DND-41 (cell line): ENCODE results near the gene MAP4K1.

Source experiments
- ATAC-seq: fragments of 200-7000 bp; cut with Tn5 transposase; 3 replicates; pipeline ENCODE4 v1.9.1; 2021; ENCODE audit warnings: low read depth; ENCODE audit not compliant: insufficient read depth
- DNase-seq: peaks from one replicate; pipeline ENCODE4 v3.0.0-alpha.2; 2020
- H2AFZ ChIP-seq: 2 replicates; pipeline ENCODE4 v1.6.0; 2012; ENCODE audit warnings: low read depth, low read length
- H3K27ac ChIP-seq: 2 replicates; pipeline ENCODE4 v1.5.1; 2012; ENCODE audit warnings: low read length, inconsistent platforms
- H3K27me3 ChIP-seq: fragments of 200-600 bp; sonication (generic); 2 replicates; pipeline ENCODE4 v1.6.0; 2012; ENCODE audit warnings: low read length, mild to moderate bottlenecking, inconsistent platforms; ENCODE audit not compliant: insufficient read depth, poor library complexity
- H3K36me3 ChIP-seq: 2 replicates; pipeline ENCODE4 v1.5.1; 2012; ENCODE audit warnings: low read length, inconsistent platforms; ENCODE audit not compliant: insufficient read depth
- H3K4me1 ChIP-seq: 2 replicates; pipeline ENCODE4 v1.5.1; 2012; ENCODE audit warnings: mild to moderate bottlenecking, low read length; ENCODE audit not compliant: insufficient read depth
- H3K4me2 ChIP-seq: 2 replicates; pipeline ENCODE4 v1.6.0; 2012; ENCODE audit warnings: mild to moderate bottlenecking, moderate library complexity, low read length, inconsistent platforms; ENCODE audit not compliant: insufficient read depth
- H3K4me3 ChIP-seq, 2 experiments: fragments of 200-600 bp in 1 of 2; shearing (Covaris generic) in 1 of 2; 2 replicates each; pipeline ENCODE4 v1.5.1; 2012 to 2016; ENCODE audit warnings: inconsistent platforms in 2 of 2, low read length in 2 of 2, mild to moderate bottlenecking in 2 of 2, low read depth in 1 of 2, moderate library complexity in 1 of 2
- H3K79me2 ChIP-seq: 2 replicates; pipeline ENCODE4 v1.6.0; 2012; ENCODE audit warnings: low read length, inconsistent platforms; ENCODE audit not compliant: insufficient read depth
- H3K9ac ChIP-seq: 2 replicates; pipeline ENCODE4 v1.6.0; 2012; ENCODE audit warnings: low read depth, mild to moderate bottlenecking, inconsistent platforms, low read length, moderate library complexity
- H3K9me3 ChIP-seq: 2 replicates; pipeline ENCODE4 v1.5.1; 2012; ENCODE audit warnings: low read length, moderate library complexity, mild to moderate bottlenecking, inconsistent platforms; ENCODE audit not compliant: insufficient read depth, severe bottlenecking
- H4K20me1 ChIP-seq: 2 replicates; pipeline ENCODE4 v1.6.0; 2012; ENCODE audit warnings: low read length; ENCODE audit not compliant: insufficient read depth
- EZH2 ChIP-seq: IDR thresholded peaks from 3 replicates; pipeline ENCODE4 v1.6.1; 2012; ENCODE audit warnings: borderline replicate concordance, low read depth, mild to moderate bottlenecking, moderate library complexity, low read length, inconsistent platforms; ENCODE audit not compliant: severe bottlenecking
- TF ChIP-seq, protein P1 (sequence below): IDR thresholded peaks from 2 replicates; pipeline ENCODE4 v1.5.1; 2012; ENCODE audit warnings: borderline replicate concordance, low read length, moderate library complexity, mild to moderate bottlenecking; ENCODE audit not compliant: poor library complexity, severe bottlenecking; ENCODE audit errors: extremely low read depth

Gene MAP4K1

DNA sequence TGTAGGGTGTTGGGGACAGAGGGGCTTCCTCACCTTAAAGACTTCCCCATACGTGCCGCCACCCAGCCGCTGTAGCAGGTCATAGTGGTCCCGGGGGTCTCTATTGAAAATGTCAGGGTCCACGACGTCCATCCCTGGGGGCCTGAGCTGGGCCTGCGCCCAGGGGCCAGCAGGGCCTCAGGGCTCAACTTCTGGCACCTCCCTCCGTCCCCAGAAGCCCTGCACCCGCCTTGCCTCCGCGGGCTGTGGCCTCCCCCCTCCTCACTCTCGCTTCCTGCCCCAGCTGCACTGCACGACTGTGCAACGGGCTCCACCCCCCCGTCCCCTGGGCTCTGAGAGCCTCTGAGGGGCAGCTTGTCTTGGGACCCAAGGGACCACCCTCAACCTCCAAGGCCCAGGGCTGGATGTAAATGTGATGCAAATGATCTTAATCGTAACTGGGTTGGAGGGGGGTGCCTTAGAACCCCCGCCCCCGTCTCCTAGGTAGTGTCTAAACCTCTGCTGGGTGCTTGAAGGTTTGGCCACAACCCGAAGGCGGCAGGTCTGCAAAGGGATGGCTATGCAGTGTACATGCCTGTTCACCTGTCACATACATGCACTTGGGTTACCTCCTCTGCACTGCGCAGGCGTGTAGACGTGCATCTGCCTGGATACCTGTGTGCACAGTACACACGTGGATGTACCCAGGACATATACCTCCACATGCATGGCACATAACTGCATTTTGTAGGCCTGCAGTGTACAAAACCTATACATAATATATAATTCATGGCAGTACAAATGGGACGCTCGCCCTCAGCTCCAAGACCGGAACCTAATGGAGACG, at the start of gene MAP4K1:
MAP4K1 (minus strand) TSS at position 190 of the 826 bp plus-strand sequence; CDS start at position 132, 58 bp downstream.
- peak within 1 kb of the TSS; percentile 87 for H2AFZ ChIP-seq
- no peak for TF ChIP-seq EZH2
- TF ChIP-seq, protein P1, sequence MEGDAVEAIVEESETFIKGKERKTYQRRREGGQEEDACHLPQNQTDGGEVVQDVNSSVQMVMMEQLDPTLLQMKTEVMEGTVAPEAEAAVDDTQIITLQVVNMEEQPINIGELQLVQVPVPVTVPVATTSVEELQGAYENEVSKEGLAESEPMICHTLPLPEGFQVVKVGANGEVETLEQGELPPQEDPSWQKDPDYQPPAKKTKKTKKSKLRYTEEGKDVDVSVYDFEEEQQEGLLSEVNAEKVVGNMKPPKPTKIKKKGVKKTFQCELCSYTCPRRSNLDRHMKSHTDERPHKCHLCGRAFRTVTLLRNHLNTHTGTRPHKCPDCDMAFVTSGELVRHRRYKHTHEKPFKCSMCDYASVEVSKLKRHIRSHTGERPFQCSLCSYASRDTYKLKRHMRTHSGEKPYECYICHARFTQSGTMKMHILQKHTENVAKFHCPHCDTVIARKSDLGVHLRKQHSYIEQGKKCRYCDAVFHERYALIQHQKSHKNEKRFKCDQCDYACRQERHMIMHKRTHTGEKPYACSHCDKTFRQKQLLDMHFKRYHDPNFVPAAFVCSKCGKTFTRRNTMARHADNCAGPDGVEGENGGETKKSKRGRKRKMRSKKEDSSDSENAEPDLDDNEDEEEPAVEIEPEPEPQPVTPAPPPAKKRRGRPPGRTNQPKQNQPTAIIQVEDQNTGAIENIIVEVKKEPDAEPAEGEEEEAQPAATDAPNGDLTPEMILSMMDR: no peak
- H3K27ac ChIP-seq: peak within 1 kb of the TSS; percentile 97
- H3K9me3 ChIP-seq: no peaks in the 10 kb centered on the region
- DNase-seq (peak; percentile 91), ATAC-seq (peak; percentile 86)
- peak within 1 kb of the TSS; percentile 56 to 86 for H3K4me3 ChIP-seq
- peak within 1 kb of the TSS; percentile 93 for H3K9ac ChIP-seq
- peaks cover 46% of the 10 kb centered on the region for H3K36me3 ChIP-seq
- H3K4me2 ChIP-seq: peak within 1 kb of the TSS; percentile 97
- H4K20me1 ChIP-seq: peaks cover 19% of the 10 kb centered on the region
- no peaks in the 10 kb centered on the region for H3K27me3 ChIP-seq
- peaks cover 61% of the 10 kb centered on the region for H3K79me2 ChIP-seq
- peaks cover 48% of the 10 kb centered on the region for H3K4me1 ChIP-seq

DNA sequence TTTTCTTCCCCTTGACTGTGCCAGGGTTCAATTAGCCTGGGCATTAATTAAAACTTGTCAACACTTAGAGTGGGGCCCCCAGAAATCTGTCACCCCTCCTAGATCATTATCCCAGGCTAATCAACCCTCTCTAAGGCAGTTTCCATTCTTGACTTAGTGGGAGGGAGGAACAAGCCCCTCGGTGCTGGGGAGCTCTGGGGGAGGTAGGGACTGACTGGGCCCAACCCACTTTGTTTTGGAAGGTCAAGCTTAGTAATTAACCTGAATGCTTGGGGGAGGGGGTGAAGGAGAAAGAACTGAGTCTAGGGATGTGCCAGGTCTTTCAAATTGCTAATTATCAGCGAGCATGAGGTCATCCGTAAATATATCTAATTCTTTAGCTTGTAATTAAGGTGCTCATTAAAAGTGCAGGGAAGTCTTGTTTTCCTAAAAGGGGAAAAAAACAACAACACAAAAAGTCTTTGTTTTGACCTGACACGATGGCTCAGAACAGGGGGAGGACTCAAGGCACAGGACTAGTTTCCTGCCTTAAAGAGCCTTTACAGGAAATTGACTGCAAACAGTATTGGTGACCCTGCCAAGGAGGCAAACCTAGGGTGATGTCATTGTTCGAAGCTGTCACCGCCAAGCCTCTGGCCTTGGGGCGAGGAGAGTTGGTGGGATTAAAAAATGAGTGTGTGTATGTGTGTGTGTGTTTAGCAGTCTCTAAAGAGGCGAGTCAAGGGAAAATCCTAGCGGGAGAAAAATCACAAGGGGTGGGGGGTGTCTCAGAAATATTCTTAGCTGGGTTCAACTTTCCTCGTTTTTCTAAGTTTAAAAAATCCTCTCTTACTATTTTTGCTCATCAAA, 49.1 kb upstream of the MAP4K1 start:
- H3K4me2 ChIP-seq: no peak overlapping the region
- H3K27me3 ChIP-seq: no peaks in the 10 kb centered on the region
- H2AFZ ChIP-seq: no peak overlapping the region
- H3K9me3 ChIP-seq: no peaks in the 10 kb centered on the region
- TF ChIP-seq, protein P1: no peak
- no peak for TF ChIP-seq EZH2
- peaks cover 13% of the 10 kb centered on the region for H3K4me1 ChIP-seq
- H3K9ac ChIP-seq: no peak overlapping the region
- peaks cover 87% of the 10 kb centered on the region for H4K20me1 ChIP-seq
- H3K4me3 ChIP-seq: no peak overlapping the region
- DNase-seq: no peak
- H3K79me2 ChIP-seq: peaks cover 97% of the 10 kb centered on the region
- H3K36me3 ChIP-seq: peaks cover 2% of the 10 kb centered on the region
- peak; percentile 52; the same call in 2 of the 3 replicates for ATAC-seq
- no peak overlapping the region for H3K27ac ChIP-seq

DNA sequence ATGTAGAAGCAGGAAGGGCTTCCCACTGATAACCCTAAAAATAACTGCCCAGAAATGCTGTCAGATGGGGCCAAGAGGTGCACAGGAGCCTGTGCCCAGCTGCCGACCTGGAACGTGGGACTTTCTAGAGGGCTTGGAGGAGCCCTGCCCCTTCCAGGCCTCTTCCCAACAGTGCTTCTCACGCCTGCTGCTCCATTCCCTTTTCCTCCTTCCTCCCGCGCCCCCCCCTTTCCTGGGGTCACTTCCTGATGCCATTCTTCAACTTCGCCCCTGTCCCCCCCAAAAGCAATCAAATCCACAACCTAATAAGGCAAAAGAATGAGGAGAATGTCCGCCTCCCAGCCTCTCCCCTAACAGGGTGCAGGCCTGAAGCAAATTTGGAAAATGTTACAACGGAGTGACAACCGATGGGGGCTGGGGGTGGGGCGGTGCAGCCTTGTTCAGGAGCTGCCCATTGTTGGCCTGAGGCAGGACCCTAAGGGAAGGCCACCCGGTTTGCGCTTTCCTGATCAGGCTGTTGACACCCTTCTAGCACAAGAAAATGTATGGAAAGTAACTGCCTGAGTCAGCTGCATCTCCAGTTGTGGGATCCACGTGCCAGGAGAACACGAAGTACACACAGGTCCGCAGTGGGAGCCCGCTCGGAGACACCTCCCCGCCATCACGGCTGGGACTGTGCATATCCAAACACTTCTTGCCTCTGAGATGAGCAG, 48.4 kb upstream of the MAP4K1 start:
- H3K4me2 ChIP-seq: no peak overlapping the region
- H3K79me2 ChIP-seq: peaks cover 95% of the 10 kb centered on the region
- no peak overlapping the region for H3K9ac ChIP-seq
- H3K36me3 ChIP-seq: peaks cover 4% of the 10 kb centered on the region
- H3K9me3 ChIP-seq: no peaks in the 10 kb centered on the region
- peaks cover 13% of the 10 kb centered on the region for H3K4me1 ChIP-seq
- no peaks in the 10 kb centered on the region for H3K27me3 ChIP-seq
- no peak overlapping the region for H3K4me3 ChIP-seq
- TF ChIP-seq, protein P1: no peak
- no peak for TF ChIP-seq EZH2
- H3K27ac ChIP-seq: no peak overlapping the region
- DNase-seq: no peak
- peaks cover 84% of the 10 kb centered on the region for H4K20me1 ChIP-seq
- no peak overlapping the region for H2AFZ ChIP-seq
- ATAC-seq: no peak
